Measurements from ENCODE around the gene RASAL3. TPM values are rescaled to one million over a fixed set of nuclear protein-coding genes. Genes with fewer than 3 reads are reported as not detected.
"Not testable (repeated sequence)": the region's sequence is repeated elsewhere in the genome, so short reads cannot be mapped to it uniquely, and the experiment has no call there.

The RASAL3 gene
- polyA plus RNA-seq, 2 of the 4 experiments (the other 2 are of a cell fraction), result not detected

DNA sequence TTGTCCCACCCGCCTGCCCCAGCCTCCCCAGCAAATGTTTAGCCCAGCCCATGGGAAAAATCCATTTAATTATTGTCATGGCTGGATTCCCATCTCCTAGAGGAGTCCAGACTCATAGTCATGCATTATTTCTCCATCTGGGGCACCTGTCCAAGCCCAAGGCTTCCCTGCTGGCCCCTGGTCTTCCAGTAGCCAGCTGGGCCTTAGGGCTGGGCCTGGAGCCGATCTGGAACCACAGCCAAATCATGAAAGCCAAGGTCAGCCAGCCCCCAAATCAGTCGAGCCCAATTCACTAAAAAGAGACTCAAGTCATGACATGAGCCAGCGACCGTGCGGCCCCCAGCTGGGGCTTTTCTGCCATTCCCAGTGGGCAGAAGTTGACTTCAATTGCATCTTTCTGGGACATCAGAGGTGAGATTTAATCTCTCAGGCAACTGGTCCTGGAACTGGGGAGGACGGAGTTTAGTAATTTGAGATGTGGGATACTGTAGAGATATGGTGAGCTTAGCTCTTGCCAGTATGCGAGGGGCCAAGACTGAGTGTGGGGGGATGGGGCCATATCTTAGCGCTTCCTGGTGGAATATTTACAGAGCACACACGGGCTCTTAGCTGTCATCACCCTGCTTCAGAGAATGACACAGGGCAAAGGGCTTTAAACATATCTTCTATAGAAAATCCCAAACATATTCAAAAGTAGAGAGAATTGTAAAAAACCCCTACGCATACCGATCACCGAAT lies 24.3 kb upstream of the RASAL3 start (continued):
- TF ChIP-seq, protein P1, sequence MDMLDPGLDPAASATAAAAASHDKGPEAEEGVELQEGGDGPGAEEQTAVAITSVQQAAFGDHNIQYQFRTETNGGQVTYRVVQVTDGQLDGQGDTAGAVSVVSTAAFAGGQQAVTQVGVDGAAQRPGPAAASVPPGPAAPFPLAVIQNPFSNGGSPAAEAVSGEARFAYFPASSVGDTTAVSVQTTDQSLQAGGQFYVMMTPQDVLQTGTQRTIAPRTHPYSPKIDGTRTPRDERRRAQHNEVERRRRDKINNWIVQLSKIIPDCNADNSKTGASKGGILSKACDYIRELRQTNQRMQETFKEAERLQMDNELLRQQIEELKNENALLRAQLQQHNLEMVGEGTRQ (IDR thresholded peaks at IDR 0.05), result no peak
- TF ChIP-seq KDM1A (IDR thresholded peaks at IDR 0.05; ENCODE audit: low read depth) (no peak), MAZ (IDR thresholded peaks at IDR 0.05; ENCODE audit: borderline replicate concordance, low read depth, low read length) (no peak), NPAS2 (CRISPR knock-in tag; IDR thresholded peaks at IDR 0.05; ENCODE audit: borderline replicate concordance) (no peak), FOXS1 (CRISPR knock-in tag; IDR thresholded peaks at IDR 0.05) (no peak), CBX8 (IDR thresholded peaks at IDR 0.05) (no peak), CHD4 (IDR thresholded peaks at IDR 0.05; ENCODE audit: borderline replicate concordance) (no peak), RFX5 (IDR thresholded peaks at IDR 0.05) (no peak), EP300 (IDR thresholded peaks at IDR 0.05) (no peak)
- TF ChIP-seq, protein P2, sequence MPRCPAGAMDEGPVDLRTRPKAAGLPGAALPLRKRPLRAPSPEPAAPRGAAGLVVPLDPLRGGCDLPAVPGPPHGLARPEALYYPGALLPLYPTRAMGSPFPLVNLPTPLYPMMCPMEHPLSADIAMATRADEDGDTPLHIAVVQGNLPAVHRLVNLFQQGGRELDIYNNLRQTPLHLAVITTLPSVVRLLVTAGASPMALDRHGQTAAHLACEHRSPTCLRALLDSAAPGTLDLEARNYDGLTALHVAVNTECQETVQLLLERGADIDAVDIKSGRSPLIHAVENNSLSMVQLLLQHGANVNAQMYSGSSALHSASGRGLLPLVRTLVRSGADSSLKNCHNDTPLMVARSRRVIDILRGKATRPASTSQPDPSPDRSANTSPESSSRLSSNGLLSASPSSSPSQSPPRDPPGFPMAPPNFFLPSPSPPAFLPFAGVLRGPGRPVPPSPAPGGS (IDR thresholded peaks at IDR 0.05), result no peak

GRCh38 chr19:15487038-15487437 lies 22.7 kb upstream of the RASAL3 start:
- POLR2A ChIA-PET, result no interaction called here
- Histone ChIP-seq H3K4me2 (no peak overlapping the region), H3K9me3 (no peaks in the 10 kb centered on the region), H3K27ac (no peak overlapping the region), H3K4me3 (no peak overlapping the region), H3K4me1 (no peaks in the 10 kb centered on the region)
- FAIRE-seq, result no peak
- TF ChIP-seq RFX5 (IDR thresholded peaks at IDR 0.05), result no peak
- no peak for TF ChIP-seq PHF8 (IDR thresholded peaks at IDR 0.05; ENCODE audit: borderline replicate concordance, low read depth)
- TF ChIP-seq ZC3H11A (IDR thresholded peaks at IDR 0.05), result no peak
- no peak for TF ChIP-seq MAFK (IDR thresholded peaks at IDR 0.05; ENCODE audit: partially characterized antibody)
- TF ChIP-seq ZNF302 (CRISPR knock-in tag; IDR thresholded peaks at IDR 0.05), result no peak
- TF ChIP-seq, protein P3, sequence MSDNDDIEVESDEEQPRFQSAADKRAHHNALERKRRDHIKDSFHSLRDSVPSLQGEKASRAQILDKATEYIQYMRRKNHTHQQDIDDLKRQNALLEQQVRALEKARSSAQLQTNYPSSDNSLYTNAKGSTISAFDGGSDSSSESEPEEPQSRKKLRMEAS (IDR thresholded peaks at IDR 0.05), result no peak
- no peak for TF ChIP-seq POLR2AphosphoS2 (conservative IDR thresholded peaks at IDR 0.05; ENCODE audit: low read length)
- TF ChIP-seq HOXB5 (CRISPR knock-in tag; IDR thresholded peaks at IDR 0.05), result no peak
- no peak for TF ChIP-seq HOXA7 (CRISPR knock-in tag; IDR thresholded peaks at IDR 0.05)
- no peak for TF ChIP-seq SMC3 (IDR thresholded peaks at IDR 0.05)
- TF ChIP-seq ZSCAN20 (CRISPR knock-in tag; IDR thresholded peaks at IDR 0.05), result no peak
- TF ChIP-seq NPAS2 (CRISPR knock-in tag; IDR thresholded peaks at IDR 0.05; ENCODE audit: borderline replicate concordance), result no peak
- no peak for TF ChIP-seq EHMT2 (IDR thresholded peaks at IDR 0.05; ENCODE audit: low read depth)
- TF ChIP-seq BHLHE40 (IDR thresholded peaks at IDR 0.05; ENCODE audit: low read depth, low read length), result no peak
- TF ChIP-seq, protein P1 (IDR thresholded peaks at IDR 0.05), result no peak
- no peak for TF ChIP-seq CHD4 (IDR thresholded peaks at IDR 0.05; ENCODE audit: borderline replicate concordance)
- CTCF ChIA-PET, result no interaction called here
- DNase-seq (ENCODE audit: low read depth in 1 of 2, low spot score in 1 of 2), result no peak
- 29% methylated on average over 4 of the region's 4 CpGs for WGBS (ENCODE audit: missing lambda C conversion rate)
- no peak for ATAC-seq

DNA sequence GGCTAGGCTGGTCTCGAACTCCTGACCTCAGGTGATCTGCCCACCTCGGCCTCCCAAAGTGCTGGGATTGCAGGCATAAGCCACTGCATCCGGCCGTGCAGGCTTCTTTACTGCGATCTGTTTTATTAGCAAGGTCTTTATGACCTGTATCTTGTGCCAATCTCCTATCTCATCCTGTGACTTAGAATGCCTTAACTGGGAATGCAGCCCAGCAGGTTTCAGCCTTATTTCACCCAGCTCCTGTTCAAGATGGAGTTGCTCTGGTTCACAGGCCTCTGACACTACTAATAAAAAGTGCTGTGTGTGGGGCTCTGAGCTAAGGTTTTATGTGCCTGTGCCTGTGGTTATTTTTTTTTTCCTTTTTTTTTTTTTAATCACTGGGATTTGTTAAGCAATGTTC lies 21.4 kb upstream of the RASAL3 start:
- DNase-seq (ENCODE audit: low read depth in 1 of 2, low spot score in 1 of 2); ATAC-seq; H3K4me2 ChIP-seq; H3K27ac ChIP-seq; H3K4me3 ChIP-seq; H3K9me3 ChIP-seq; CTCF ChIA-PET; POLR2A ChIA-PET; H3K4me1 ChIP-seq; FAIRE-seq: not testable (repeated sequence)
- 87% methylated on average over 5 of the region's 5 CpGs for WGBS (ENCODE audit: missing lambda C conversion rate)

DNA sequence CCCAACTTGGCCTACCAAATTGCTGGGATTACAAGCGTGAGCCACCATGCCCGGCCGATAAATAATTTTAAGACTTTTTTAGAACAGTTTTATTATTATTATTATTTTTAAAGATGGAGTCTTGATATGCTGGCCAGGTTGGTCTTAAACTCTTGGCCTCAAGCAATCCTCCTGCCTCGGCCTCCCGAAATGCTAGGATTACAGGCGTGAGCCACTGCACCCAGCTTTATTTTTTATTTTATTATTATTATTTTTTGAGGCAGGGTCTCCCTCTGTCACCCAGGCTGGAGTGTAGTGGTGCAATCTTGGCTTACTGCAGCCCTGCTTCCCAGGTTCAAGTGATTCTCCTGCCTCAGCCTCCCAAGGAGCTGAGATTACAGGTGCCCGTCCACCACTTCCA lies 16.7 kb upstream of the RASAL3 start:
- FAIRE-seq; H3K4me2 ChIP-seq; DNase-seq (ENCODE audit: low read depth in 1 of 2, low spot score in 1 of 2); ATAC-seq; H3K9me3 ChIP-seq; H3K27ac ChIP-seq; H3K4me3 ChIP-seq; H3K4me1 ChIP-seq; POLR2A ChIA-PET: not testable (repeated sequence)
- CTCF ChIA-PET, result interaction anchor here (0.9 to 1.5 kb wide), 3 partner anchors 13 to 75 kb away, joined by 3 to 4 read pairs (median 4); no protein-coding TSS in a partner anchor
- WGBS (ENCODE audit: missing lambda C conversion rate), result 73% methylated on average over 7 of the region's 7 CpGs
